GM23338 (cell line): ENCODE results near the gene REEP3. TPM values are rescaled to one million over a fixed set of nuclear protein-coding genes. Genes with fewer than 3 reads are reported as not detected.

ENCODE experiments used
- ATAC-seq: fragments of 200-7000 bp; cut with Tn5 transposase; 3 replicates; pipeline ENCODE4 v1.9.1; 2020
- DNase-seq: peaks from one replicate; pipeline ENCODE4 v3.0.0-alpha.2; 2015; ENCODE audit warnings: low spot score
- H2AFZ ChIP-seq: fragments of 200-600 bp; sonication (generic); 2 replicates; pipeline ENCODE4 v1.8.0; 2016; ENCODE audit warnings: antibody characterized with exemption, mild to moderate bottlenecking, moderate library complexity
- H3F3A ChIP-seq: fragments of 200-600 bp; sonication (generic); replicated peaks from 2 replicates; pipeline ENCODE4 v1.8.0; 2017; ENCODE audit warnings: antibody characterized with exemption, mixed run types, low read depth
- H3K27ac ChIP-seq: fragments of 200-600 bp; sonication (generic); 2 replicates; pipeline ENCODE4 v1.6.1; 2016; ENCODE audit warnings: low read depth
- H3K27me3 ChIP-seq: fragments of 200-600 bp; sonication (generic); 2 replicates; pipeline ENCODE4 v1.8.0; 2016; ENCODE audit warnings: mild to moderate bottlenecking, mixed run types, moderate library complexity; ENCODE audit not compliant: insufficient read depth
- H3K36me3 ChIP-seq: fragments of 200-600 bp; sonication (generic); 2 replicates; pipeline ENCODE4 v1.8.0; 2016; ENCODE audit warnings: mild to moderate bottlenecking; ENCODE audit not compliant: insufficient read depth
- H3K4me1 ChIP-seq: fragments of 200-600 bp; sonication (generic); 2 replicates; pipeline ENCODE4 v1.8.0; 2016; ENCODE audit warnings: mild to moderate bottlenecking, moderate library complexity; ENCODE audit not compliant: insufficient read depth
- H3K4me2 ChIP-seq: fragments of 200-600 bp; sonication (generic); 2 replicates; pipeline ENCODE4 v1.7.1; 2017; ENCODE audit warnings: mixed run types
- H3K4me3 ChIP-seq: fragments of 200-600 bp; sonication (generic); 2 replicates; pipeline ENCODE4 v1.6.1; 2016; ENCODE audit warnings: mixed run types
- H3K79me2 ChIP-seq: fragments of 200-600 bp; sonication (generic); replicated peaks from 2 replicates; pipeline ENCODE4 v1.8.0; 2017; ENCODE audit warnings: mild to moderate bottlenecking; ENCODE audit not compliant: insufficient read depth
- H3K9me2 ChIP-seq: fragments of 200-600 bp; sonication (generic); 2 replicates; pipeline ENCODE4 v1.8.0; 2017; ENCODE audit not compliant: insufficient read depth
- H4K20me1 ChIP-seq: fragments of 200-600 bp; sonication (generic); replicated peaks from 2 replicates; pipeline ENCODE4 v1.8.0; 2017; ENCODE audit warnings: mild to moderate bottlenecking; ENCODE audit not compliant: insufficient read depth
- H3K27ac Mint-ChIP-seq: 2 replicates; pipeline ENCODE4 v1.8.0; 2020; ENCODE audit warnings: inconsistent platforms, mild to moderate bottlenecking, moderate library complexity, mixed read lengths
- H3K27me3 Mint-ChIP-seq: 3 replicates; pipeline ENCODE4 v1.8.0; 2022; ENCODE audit warnings: low read depth, mild to moderate bottlenecking, moderate library complexity, mixed read lengths, inconsistent platforms; ENCODE audit not compliant: insufficient read depth, poor library complexity
- H3K36me3 Mint-ChIP-seq: 3 replicates; pipeline ENCODE4 v1.8.0; 2021; ENCODE audit warnings: low read depth, mild to moderate bottlenecking, inconsistent platforms, moderate library complexity, mixed read lengths
- H3K4me1 Mint-ChIP-seq: 3 replicates; pipeline ENCODE4 v1.8.0; 2020; ENCODE audit warnings: mild to moderate bottlenecking, inconsistent platforms, mixed read lengths
- H3K4me3 Mint-ChIP-seq: 3 replicates; pipeline ENCODE4 v1.8.0; 2021; ENCODE audit warnings: moderate library complexity, mild to moderate bottlenecking, inconsistent platforms, mixed read lengths
- H3K9me3 Mint-ChIP-seq: 3 replicates; pipeline ENCODE4 v1.8.0; 2020; ENCODE audit warnings: moderate library complexity, mild to moderate bottlenecking, inconsistent platforms, mixed read lengths
- CREB1 ChIP-seq: fragments of 250-450 bp; sonication (Bioruptor Pico); IDR thresholded peaks from 2 replicates; pipeline ENCODE4 v1.5.0; 2020; ENCODE audit warnings: low read depth, mild to moderate bottlenecking, moderate library complexity
- EZH2 ChIP-seq: fragments of 200-600 bp; sonication (generic); IDR thresholded peaks from one replicate; pipeline ENCODE4 v1.8.0; 2017; ENCODE audit warnings: antibody characterized with exemption, mild to moderate bottlenecking, low read depth; ENCODE audit not compliant: unreplicated experiment
- EZH2phosphoT487 ChIP-seq: fragments of 200-600 bp; sonication (generic); IDR thresholded peaks from one replicate; pipeline ENCODE4 v1.8.1; 2018; ENCODE audit warnings: antibody characterized with exemption; ENCODE audit not compliant: unreplicated experiment
- NANOG ChIP-seq: IDR thresholded peaks from 2 replicates; pipeline ENCODE4 v1.6.1; 2016; ENCODE audit warnings: antibody characterized with exemption, borderline replicate concordance
- POLR2AphosphoS5 ChIP-seq: IDR thresholded peaks from 2 replicates; pipeline ENCODE4 v1.6.1; 2016; ENCODE audit warnings: antibody characterized with exemption, low read depth
- STAT1 ChIP-seq: IDR thresholded peaks from one replicate; pipeline ENCODE4 v1.6.1; 2016; ENCODE audit warnings: antibody characterized with exemption; ENCODE audit not compliant: unreplicated experiment
- ZNF114 ChIP-seq: fragments of 250-450 bp; sonication (Bioruptor Pico); IDR thresholded peaks from 2 replicates; pipeline ENCODE4 v1.5.0; 2020; ENCODE audit warnings: mild to moderate bottlenecking, moderate library complexity
- ZNF462 ChIP-seq: fragments of 250-450 bp; sonication (Bioruptor Pico); IDR thresholded peaks from 2 replicates; pipeline ENCODE4 v1.5.0; 2020; ENCODE audit warnings: mild to moderate bottlenecking, moderate library complexity
- polyA plus RNA-seq: library from polyadenylated mRNA; unstranded; fragments of >200 nt; fragmentation: Nextera tagmentation; extraction: Ambion mirVana; gene quantifications from 2 replicates; pipeline ENCODE4 v1.2.1, GENCODE V29; 2016
- total RNA-seq: library from RNA; depleted of rRNA; stranded (reverse); fragments of >200 nt; shearing (Covaris generic); gene quantifications from 2 replicates; pipeline ENCODE4 v1.2.3, GENCODE V29; 2014
- TF ChIP-seq, protein P1 (sequence below), 2 experiments: fragments of 200-600 bp in 1 of 2; sonication (generic) in 1 of 2; conservative IDR thresholded peaks; 2 replicates each; pipeline versions ENCODE4 v1.5.1 to v1.6.1; 2016 to 2017; ENCODE audit warnings: antibody characterized with exemption in 2 of 2, low read depth in 2 of 2, mild to moderate bottlenecking in 2 of 2, moderate library complexity in 1 of 2
- TF ChIP-seq, protein P2 (sequence below): IDR thresholded peaks from 2 replicates; pipeline ENCODE4 v1.6.1; 2016; ENCODE audit warnings: antibody characterized with exemption
- TF ChIP-seq, protein P3 (sequence below): IDR thresholded peaks from one replicate; pipeline ENCODE4 v1.6.1; 2018; ENCODE audit warnings: antibody characterized with exemption; ENCODE audit not compliant: unreplicated experiment

REEP3 gene
- total and polyA plus RNA-seq, 2 experiments from 2014 or later = 29.5 to 48.7 TPM

GRCh38 chr10:63661347-63661746, 140.1 kb downstream of the REEP3 start (continued):
- no peak for TF ChIP-seq ZNF462
- TF ChIP-seq NANOG = no peak

DNA sequence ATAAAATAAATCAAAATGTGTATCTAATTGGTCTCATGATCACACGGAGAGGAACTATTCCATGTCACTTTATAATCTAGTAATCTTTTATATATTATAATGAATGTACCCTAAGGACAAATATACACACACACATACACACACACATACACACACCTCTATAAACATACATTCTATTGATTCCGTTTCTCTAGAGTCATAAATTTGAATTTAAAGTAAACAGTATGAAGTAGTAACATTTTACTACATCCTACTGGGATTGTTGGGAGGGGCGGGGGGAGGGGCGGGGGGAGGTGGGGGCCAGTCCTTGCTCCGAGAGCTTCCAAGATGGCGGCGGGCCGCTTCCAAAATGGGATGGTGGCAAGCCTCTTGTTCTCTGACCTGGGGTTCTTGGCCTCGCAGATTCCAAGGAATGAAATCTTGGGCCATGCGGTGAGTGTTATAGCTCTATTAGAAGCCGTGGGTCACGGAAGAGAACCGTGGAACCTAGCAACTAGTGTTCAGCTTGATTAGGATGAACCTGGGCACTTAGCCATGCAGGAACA, 143.2 kb downstream of the REEP3 start:
- no peak overlapping the region for H3K4me3 Mint-ChIP-seq
- H3K9me3 Mint-ChIP-seq = no peaks in the 10 kb centered on the region
- DNase-seq (no peak), ATAC-seq (no peak)
- Histone ChIP-seq H3K27me3 (no peaks in the 10 kb centered on the region), H3K36me3 (peaks cover 3% of the 10 kb centered on the region; the same call in 1 of the 2 replicates), H3K79me2 (no peaks in the 10 kb centered on the region), H3K9me2 (no peaks in the 10 kb centered on the region), H3F3A (no peaks in the 10 kb centered on the region), H3K4me1 (peaks cover 8% of the 10 kb centered on the region; the same call in 1 of the 2 replicates), H2AFZ (no peak overlapping the region), H4K20me1 (no peaks in the 10 kb centered on the region), H3K4me3 (no peak overlapping the region), H3K27ac (no peak overlapping the region), H3K4me2 (no peak overlapping the region)
- H3K27me3 Mint-ChIP-seq = peaks cover 3% of the 10 kb centered on the region
- H3K36me3 Mint-ChIP-seq = no peaks in the 10 kb centered on the region; the same call in 2 of the 3 replicates
- no peak overlapping the region for H3K27ac Mint-ChIP-seq
- peaks cover 13% of the 10 kb centered on the region for H3K4me1 Mint-ChIP-seq
- no peak for TF ChIP-seq POLR2AphosphoS5
- no peak for TF ChIP-seq EZH2phosphoT487
- no peak for TF ChIP-seq EZH2
- TF ChIP-seq ZNF114 = no peak
- no peak for TF ChIP-seq CREB1
- no peak for TF ChIP-seq NANOG
- no peak for TF ChIP-seq STAT1
- TF ChIP-seq, protein P1, sequence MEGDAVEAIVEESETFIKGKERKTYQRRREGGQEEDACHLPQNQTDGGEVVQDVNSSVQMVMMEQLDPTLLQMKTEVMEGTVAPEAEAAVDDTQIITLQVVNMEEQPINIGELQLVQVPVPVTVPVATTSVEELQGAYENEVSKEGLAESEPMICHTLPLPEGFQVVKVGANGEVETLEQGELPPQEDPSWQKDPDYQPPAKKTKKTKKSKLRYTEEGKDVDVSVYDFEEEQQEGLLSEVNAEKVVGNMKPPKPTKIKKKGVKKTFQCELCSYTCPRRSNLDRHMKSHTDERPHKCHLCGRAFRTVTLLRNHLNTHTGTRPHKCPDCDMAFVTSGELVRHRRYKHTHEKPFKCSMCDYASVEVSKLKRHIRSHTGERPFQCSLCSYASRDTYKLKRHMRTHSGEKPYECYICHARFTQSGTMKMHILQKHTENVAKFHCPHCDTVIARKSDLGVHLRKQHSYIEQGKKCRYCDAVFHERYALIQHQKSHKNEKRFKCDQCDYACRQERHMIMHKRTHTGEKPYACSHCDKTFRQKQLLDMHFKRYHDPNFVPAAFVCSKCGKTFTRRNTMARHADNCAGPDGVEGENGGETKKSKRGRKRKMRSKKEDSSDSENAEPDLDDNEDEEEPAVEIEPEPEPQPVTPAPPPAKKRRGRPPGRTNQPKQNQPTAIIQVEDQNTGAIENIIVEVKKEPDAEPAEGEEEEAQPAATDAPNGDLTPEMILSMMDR (conservative IDR thresholded peaks at IDR 0.05; ENCODE audit: low read depth in 2 of 2) = no peak
- TF ChIP-seq, protein P2, sequence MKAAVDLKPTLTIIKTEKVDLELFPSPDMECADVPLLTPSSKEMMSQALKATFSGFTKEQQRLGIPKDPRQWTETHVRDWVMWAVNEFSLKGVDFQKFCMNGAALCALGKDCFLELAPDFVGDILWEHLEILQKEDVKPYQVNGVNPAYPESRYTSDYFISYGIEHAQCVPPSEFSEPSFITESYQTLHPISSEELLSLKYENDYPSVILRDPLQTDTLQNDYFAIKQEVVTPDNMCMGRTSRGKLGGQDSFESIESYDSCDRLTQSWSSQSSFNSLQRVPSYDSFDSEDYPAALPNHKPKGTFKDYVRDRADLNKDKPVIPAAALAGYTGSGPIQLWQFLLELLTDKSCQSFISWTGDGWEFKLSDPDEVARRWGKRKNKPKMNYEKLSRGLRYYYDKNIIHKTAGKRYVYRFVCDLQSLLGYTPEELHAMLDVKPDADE = no peak
- TF ChIP-seq, protein P3, sequence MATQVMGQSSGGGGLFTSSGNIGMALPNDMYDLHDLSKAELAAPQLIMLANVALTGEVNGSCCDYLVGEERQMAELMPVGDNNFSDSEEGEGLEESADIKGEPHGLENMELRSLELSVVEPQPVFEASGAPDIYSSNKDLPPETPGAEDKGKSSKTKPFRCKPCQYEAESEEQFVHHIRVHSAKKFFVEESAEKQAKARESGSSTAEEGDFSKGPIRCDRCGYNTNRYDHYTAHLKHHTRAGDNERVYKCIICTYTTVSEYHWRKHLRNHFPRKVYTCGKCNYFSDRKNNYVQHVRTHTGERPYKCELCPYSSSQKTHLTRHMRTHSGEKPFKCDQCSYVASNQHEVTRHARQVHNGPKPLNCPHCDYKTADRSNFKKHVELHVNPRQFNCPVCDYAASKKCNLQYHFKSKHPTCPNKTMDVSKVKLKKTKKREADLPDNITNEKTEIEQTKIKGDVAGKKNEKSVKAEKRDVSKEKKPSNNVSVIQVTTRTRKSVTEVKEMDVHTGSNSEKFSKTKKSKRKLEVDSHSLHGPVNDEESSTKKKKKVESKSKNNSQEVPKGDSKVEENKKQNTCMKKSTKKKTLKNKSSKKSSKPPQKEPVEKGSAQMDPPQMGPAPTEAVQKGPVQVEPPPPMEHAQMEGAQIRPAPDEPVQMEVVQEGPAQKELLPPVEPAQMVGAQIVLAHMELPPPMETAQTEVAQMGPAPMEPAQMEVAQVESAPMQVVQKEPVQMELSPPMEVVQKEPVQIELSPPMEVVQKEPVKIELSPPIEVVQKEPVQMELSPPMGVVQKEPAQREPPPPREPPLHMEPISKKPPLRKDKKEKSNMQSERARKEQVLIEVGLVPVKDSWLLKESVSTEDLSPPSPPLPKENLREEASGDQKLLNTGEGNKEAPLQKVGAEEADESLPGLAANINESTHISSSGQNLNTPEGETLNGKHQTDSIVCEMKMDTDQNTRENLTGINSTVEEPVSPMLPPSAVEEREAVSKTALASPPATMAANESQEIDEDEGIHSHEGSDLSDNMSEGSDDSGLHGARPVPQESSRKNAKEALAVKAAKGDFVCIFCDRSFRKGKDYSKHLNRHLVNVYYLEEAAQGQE = no peak
